ENCODE data around the gene TP53TG3.
"Not testable (repeated sequence)": the region's sequence is repeated elsewhere in the genome, so short reads cannot be mapped to it uniquely, and the experiment has no call there.

Gene TP53TG3, protein sequence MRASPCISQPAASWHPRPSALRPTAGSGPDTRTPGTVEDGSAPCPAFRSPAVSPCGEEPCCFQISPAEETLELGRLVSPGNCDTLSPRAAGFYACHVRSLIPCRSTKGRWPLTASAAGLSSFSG

DNA sequence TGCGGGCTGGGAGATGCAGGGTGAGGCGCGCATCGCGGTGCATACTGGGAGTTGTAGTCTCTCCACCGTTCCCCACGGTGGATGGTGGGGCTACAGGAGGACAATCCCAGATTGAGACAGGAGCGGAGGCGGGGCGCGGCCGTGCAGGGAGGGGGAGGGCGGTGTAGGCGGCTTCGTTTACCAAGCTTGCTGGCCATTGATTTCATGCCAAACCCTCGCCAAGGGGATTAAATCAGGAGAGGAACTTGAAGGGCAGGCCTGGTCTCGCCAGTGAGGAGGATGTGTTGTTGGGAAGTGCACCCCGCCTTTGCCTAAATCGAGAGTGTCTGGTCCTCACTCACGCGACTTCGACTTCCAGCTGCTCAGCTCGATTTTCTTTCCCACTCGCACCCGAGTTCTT lies at the start of gene TP53TG3:
TP53TG3 (minus strand) TSS at position 101 of the 400 bp plus-strand sequence; CDS start at position 33, 68 bp downstream.
- TF ChIP-seq, protein P1, sequence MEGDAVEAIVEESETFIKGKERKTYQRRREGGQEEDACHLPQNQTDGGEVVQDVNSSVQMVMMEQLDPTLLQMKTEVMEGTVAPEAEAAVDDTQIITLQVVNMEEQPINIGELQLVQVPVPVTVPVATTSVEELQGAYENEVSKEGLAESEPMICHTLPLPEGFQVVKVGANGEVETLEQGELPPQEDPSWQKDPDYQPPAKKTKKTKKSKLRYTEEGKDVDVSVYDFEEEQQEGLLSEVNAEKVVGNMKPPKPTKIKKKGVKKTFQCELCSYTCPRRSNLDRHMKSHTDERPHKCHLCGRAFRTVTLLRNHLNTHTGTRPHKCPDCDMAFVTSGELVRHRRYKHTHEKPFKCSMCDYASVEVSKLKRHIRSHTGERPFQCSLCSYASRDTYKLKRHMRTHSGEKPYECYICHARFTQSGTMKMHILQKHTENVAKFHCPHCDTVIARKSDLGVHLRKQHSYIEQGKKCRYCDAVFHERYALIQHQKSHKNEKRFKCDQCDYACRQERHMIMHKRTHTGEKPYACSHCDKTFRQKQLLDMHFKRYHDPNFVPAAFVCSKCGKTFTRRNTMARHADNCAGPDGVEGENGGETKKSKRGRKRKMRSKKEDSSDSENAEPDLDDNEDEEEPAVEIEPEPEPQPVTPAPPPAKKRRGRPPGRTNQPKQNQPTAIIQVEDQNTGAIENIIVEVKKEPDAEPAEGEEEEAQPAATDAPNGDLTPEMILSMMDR (IDR thresholded peaks at IDR 0.05): not testable (repeated sequence)

All from LNCAP (cell line).